Suprapubic skin (tissue), 4 donors: ENCODE measurements around the gene DISC1. TPM values are rescaled to one million over a fixed set of nuclear protein-coding genes. Genes with fewer than 3 reads are reported as not detected.

Experiments
- DNase-seq, 2 donors: peaks; one replicate each; pipeline ENCODE4 v3.0.0-alpha.2; 2019; ENCODE audit warnings: low spot score in 2 of 2
- H3K27ac ChIP-seq: fragments of 200-600 bp; sonication (generic); one replicate; pipeline ENCODE4 v1.5.1; 2019
- H3K27me3 ChIP-seq: fragments of 200-600 bp; sonication (generic); one replicate; pipeline ENCODE4 v1.5.1; 2019
- H3K36me3 ChIP-seq: fragments of 200-600 bp; sonication (generic); one replicate; pipeline ENCODE4 v1.5.1; 2019
- H3K4me1 ChIP-seq: fragments of 200-600 bp; sonication (generic); one replicate; pipeline ENCODE4 v1.5.1; 2019
- H3K4me3 ChIP-seq: fragments of 200-600 bp; sonication (generic); one replicate; pipeline ENCODE4 v1.5.1; 2019; ENCODE audit warnings: mild to moderate bottlenecking
- H3K9me3 ChIP-seq: fragments of 200-600 bp; sonication (generic); one replicate; pipeline ENCODE4 v1.5.1; 2019
- CTCF ChIP-seq, 2 donors: fragments of 200-600 bp in 1 of 2; fragments of 450-650 bp in 1 of 2; sonication (generic) in 1 of 2; IDR thresholded peaks; one replicate each; pipeline ENCODE4 v1.5.1; 2016 to 2019; ENCODE audit warnings: antibody characterized with exemption in 2 of 2, mild to moderate bottlenecking in 1 of 2, moderate library complexity in 1 of 2
- EP300 ChIP-seq: sonication (generic); formaldehyde crosslinking; IDR thresholded peaks from one replicate; pipeline ENCODE4 v1.6.1; 2017; ENCODE audit warnings: antibody characterized with exemption
- POLR2A ChIP-seq, 2 donors: fragments of 450-650 bp; IDR thresholded peaks; one replicate each; pipeline ENCODE4 v1.6.1; 2017; ENCODE audit warnings: antibody characterized with exemption in 2 of 2, mild to moderate bottlenecking in 2 of 2, moderate library complexity in 2 of 2
- POLR2AphosphoS5 ChIP-seq, 3 donors: sonication (generic); formaldehyde crosslinking; IDR thresholded peaks; one replicate each; pipeline ENCODE4 v1.6.1; 2017; ENCODE audit warnings: antibody characterized with exemption in 3 of 3
- WGBS: methylation state at CpG from one replicate; pipeline ENCODE4 v1.1.5; 2018; 5-methylcytosine and 5-hydroxymethylcytosine counted together
- total RNA-seq, 4 donors: library from RNA; depleted of rRNA; stranded (reverse); fragments of >200 nt; gene quantifications; one replicate each; pipeline ENCODE4 v1.1.0, GENCODE V29; 2016

Gene DISC1
- total RNA-seq, 4 donors from 2014 or later, result 3.0 to 8.4 (median 5.2) TPM

- Histone ChIP-seq H3K4me1 (peaks cover 5% of the 10 kb centered on the region), H3K9me3 (no peaks in the 10 kb centered on the region), H3K4me3 (no peak overlapping the region), H3K27ac (no peak overlapping the region), H3K27me3 (no peaks in the 10 kb centered on the region), H3K36me3 (no peaks in the 10 kb centered on the region)
- DNase-seq, result no peak
- 85% methylated on average over 8 of the region's 8 CpGs for WGBS
- TF ChIP-seq EP300, result no peak
- TF ChIP-seq POLR2AphosphoS5 (IDR thresholded peaks at IDR 0.05), result no peak
Measured at GRCh38 chr1:231991231-231991630, 364.6 kb downstream of the DISC1 start.

GRCh38 chr1:231993968-231994455, 367.4 kb downstream of the DISC1 start:
- WGBS, result 45% methylated on average over 2 of the region's 2 CpGs
- no peaks in the 10 kb centered on the region for H3K27me3 ChIP-seq
- no peaks in the 10 kb centered on the region for H3K9me3 ChIP-seq

GRCh38 chr1:231998791-231999190, 372.2 kb downstream of the DISC1 start:
- 96% methylated on average over 2 of the region's 2 CpGs for WGBS
- no peak overlapping the region for H3K27ac ChIP-seq
- H3K36me3 ChIP-seq, result no peaks in the 10 kb centered on the region
- H3K27me3 ChIP-seq, result no peaks in the 10 kb centered on the region
- no peak overlapping the region for H3K4me3 ChIP-seq
- no peak for TF ChIP-seq EP300
- H3K4me1 ChIP-seq, result no peaks in the 10 kb centered on the region
- no peaks in the 10 kb centered on the region for H3K9me3 ChIP-seq
- DNase-seq, result no peak

More at GRCh38 chr1:231993968-231994455, 367.4 kb downstream of the DISC1 start:
- H3K36me3 ChIP-seq, result no peaks in the 10 kb centered on the region
- H3K4me1 ChIP-seq, result no peaks in the 10 kb centered on the region
- no peak overlapping the region for H3K27ac ChIP-seq
- DNase-seq, result no peak
- no peak overlapping the region for H3K4me3 ChIP-seq
- no peak for TF ChIP-seq POLR2A (IDR thresholded peaks at IDR 0.05)
- TF ChIP-seq CTCF (IDR thresholded peaks at IDR 0.05), result no peak
- TF ChIP-seq POLR2AphosphoS5 (IDR thresholded peaks at IDR 0.05), result no peak
- TF ChIP-seq EP300, result no peak

- H3K27ac ChIP-seq, result no peak overlapping the region
- WGBS, result 93% methylated on average over 1 of the region's 1 CpG
- TF ChIP-seq EP300 (no peak), POLR2A (IDR thresholded peaks at IDR 0.05) (no peak), POLR2AphosphoS5 (IDR thresholded peaks at IDR 0.05) (no peak), CTCF (IDR thresholded peaks at IDR 0.05) (no peak)
Measured at GRCh38 chr1:232005300-232005699, 378.7 kb downstream of the DISC1 start.

GRCh38 chr1:232009741-232010140, 383.2 kb downstream of the DISC1 start:
- Histone ChIP-seq H3K27me3 (no peaks in the 10 kb centered on the region), H3K27ac (no peak overlapping the region), H3K36me3 (no peaks in the 10 kb centered on the region), H3K4me3 (no peak overlapping the region), H3K4me1 (peaks cover 8% of the 10 kb centered on the region), H3K9me3 (no peaks in the 10 kb centered on the region)
- DNase-seq, result no peak
- TF ChIP-seq CTCF (IDR thresholded peaks at IDR 0.05) (no peak), POLR2A (IDR thresholded peaks at IDR 0.05) (no peak)
- 80% methylated on average over 1 of the region's 1 CpG for WGBS

More at GRCh38 chr1:232005300-232005699, 378.7 kb downstream of the DISC1 start:
- DNase-seq, result no peak
- Histone ChIP-seq H3K4me3 (no peak overlapping the region), H3K36me3 (no peaks in the 10 kb centered on the region), H3K9me3 (no peaks in the 10 kb centered on the region), H3K4me1 (no peaks in the 10 kb centered on the region), H3K27me3 (no peaks in the 10 kb centered on the region)

- 92% methylated on average over 6 of the region's 6 CpGs for WGBS
- Histone ChIP-seq H3K4me1 (peaks cover 8% of the 10 kb centered on the region), H3K27ac (no peak overlapping the region)
Measured at GRCh38 chr1:232011961-232012360, 385.4 kb downstream of the DISC1 start.

More at GRCh38 chr1:232011961-232012360, 385.4 kb downstream of the DISC1 start:
- no peaks in the 10 kb centered on the region for H3K36me3 ChIP-seq
- no peak overlapping the region for H3K4me3 ChIP-seq
- H3K27me3 ChIP-seq, result no peaks in the 10 kb centered on the region
- H3K9me3 ChIP-seq, result no peaks in the 10 kb centered on the region
- TF ChIP-seq POLR2A (IDR thresholded peaks at IDR 0.05), result no peak
- TF ChIP-seq POLR2AphosphoS5 (IDR thresholded peaks at IDR 0.05), result no peak
- TF ChIP-seq CTCF (IDR thresholded peaks at IDR 0.05), result no peak
- TF ChIP-seq EP300, result no peak
- no peak for DNase-seq
